NT2/D1 (cell line): ENCODE data around the gene SLC25A34.

Experiments
- SUZ12 ChIP-seq: IDR thresholded peaks from 2 replicates; pipeline ENCODE4 v1.6.1; 2011; ENCODE audit not compliant: insufficient read length, insufficient read depth; ENCODE audit errors: extremely low read depth
- YY1 ChIP-seq: IDR thresholded peaks from 2 replicates; pipeline ENCODE4 v1.6.1; 2011; ENCODE audit not compliant: insufficient read length, insufficient read depth
- ZNF274 ChIP-seq: IDR thresholded peaks from 2 replicates; pipeline ENCODE4 v1.6.1; 2011; ENCODE audit warnings: mild to moderate bottlenecking, low read depth, low read length

GRCh38 chr1:15775706-15776105, 39.6 kb downstream of the SLC25A34 start:
- TF ChIP-seq YY1 (no peak), ZNF274 (no peak), SUZ12 (no peak)
